ENCODE measurements around the gene TPPP.

The TPPP gene

DNA sequence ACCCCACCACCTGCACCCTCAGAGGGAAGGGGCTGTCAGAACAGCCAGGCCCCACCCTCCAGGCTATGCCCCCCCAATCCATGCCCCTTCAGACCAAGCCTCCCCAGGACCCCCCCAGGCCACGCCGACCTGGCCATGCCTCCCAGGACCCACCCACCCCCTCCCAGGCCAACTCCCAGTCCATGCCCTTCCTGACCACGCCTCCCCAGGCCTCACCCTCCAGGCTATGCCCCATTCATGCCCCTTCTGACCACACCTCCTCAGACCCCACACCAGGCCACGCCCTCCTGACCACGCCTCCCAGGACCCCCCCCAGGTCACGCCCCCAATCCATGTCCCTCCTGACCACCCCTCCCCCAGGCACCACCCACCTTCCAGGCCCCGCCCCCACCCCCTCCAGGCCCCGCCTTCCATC is 27.6 kb downstream of the TPPP start:
- DNase-seq (ENCODE audit: low read depth in 2 of 2), result no peak

GRCh38 chr5:664994-665360 is 28.2 kb downstream of the TPPP start:
- no peak for DNase-seq (ENCODE audit: low read depth in 2 of 2)

- DNase-seq (ENCODE audit: low read depth in 2 of 2), result no peak
These were observed 28.7 kb downstream of the TPPP start for GRCh38 chr5:664343-664993.

GRCh38 chr5:663436-664342 is 29.5 kb downstream of the TPPP start:
- no peak for DNase-seq (ENCODE audit: low read depth in 2 of 2)

DNA sequence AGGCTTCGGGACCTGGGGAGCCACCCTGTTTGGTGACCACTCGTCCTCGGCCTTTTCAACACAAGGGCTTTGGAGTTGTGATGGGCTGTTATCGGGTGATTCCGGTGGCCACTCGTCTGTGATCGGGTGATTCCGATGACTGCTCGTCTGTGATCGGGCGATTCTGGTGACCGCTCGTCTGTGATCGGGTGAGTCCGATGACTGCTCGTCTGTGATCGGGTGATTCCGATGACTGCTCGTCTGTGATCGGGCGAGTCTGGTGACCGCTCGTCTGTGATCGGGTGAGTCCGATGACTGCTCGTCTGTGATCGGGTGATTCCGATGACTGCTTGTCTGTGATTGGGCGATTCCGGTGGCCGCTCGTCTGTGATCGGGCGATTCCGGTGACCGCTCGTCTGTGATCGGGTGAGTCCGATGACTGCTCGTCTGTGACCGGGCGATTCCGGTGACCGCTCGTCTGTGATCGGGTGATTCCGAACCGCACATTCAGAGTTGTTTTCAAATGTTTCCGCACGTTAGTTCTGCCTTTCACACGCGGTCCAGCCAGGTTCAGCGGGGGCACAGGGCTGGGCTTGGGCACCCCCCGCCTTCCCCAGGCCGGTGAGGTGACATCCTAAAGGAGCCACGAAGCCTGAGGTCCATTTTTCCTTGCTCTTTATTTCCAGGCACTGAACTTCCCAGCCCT is 30.3 kb downstream of the TPPP start:
- DNase-seq (ENCODE audit: low read depth in 2 of 2), result no peak

DNA sequence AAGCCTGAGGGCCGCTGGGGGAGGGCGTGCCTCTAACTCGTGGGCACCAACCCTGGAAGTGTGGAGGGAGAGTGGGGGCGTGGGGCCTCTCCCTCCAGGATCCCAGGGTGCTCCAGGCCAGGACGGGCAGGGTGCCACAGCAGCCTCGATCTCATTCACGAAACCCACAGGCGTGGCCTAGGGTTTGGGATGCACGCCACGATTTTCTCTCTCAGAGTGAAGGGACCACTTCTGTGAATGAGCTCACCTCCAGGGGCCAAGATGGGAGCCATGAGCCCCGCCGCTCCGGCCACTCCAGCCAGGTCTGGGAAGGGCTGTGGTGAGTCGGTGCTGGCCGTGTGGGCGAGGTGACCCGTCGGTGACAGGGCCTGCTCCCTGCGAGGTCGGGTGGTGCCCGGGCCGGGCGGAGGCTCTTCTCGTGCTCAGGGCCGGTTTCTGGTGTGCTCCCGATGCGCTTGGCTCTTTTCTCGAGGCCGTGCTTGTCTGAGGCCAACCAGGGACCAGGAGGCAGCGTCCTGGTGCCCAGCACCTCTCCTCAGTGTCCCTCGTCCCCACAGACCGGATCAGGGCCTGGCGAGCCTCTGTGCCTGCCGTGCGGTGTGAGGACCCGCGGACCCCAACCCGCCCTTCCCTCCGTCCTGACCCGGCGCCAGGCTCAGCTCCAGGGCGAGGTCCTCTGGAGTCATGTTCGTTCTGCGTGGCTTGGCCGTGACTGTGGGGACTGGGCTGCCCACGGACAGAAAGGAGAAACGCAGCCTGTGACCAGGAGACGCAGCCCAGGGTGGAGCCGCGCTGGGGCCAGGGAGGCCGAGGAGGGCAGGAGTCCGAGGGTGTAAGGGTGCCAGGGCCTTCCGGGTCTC is 31.0 kb downstream of the TPPP start:
- no peak for DNase-seq (ENCODE audit: low read depth in 2 of 2)

- DNase-seq (ENCODE audit: low read depth in 2 of 2), result no peak
These were observed 32.6 kb downstream of the TPPP start for GRCh38 chr5:660491-661030.

GRCh38 chr5:659496-660263 is 33.5 kb downstream of the TPPP start:
- no peak for DNase-seq (ENCODE audit: low read depth in 2 of 2)

DNA sequence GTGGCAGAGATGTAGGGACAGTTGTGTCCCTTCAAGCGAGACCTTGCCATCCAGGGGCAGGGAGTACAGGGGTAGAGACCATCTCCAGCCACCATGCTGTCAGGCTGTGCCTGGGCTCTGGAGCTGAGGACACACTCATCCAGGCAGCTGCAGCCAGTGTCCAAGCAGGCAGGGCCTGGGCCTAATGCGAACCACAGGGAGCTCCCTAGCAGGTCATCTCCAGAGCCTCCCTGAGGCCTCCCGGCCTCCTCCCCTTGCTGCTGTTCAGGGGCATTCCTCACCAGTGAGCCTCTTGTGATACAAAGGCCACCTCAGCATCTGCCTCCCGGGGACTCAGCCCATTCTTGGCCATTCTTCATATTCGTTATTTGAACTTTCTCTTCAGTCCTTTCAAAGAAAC is 35.0 kb downstream of the TPPP start:
- DNase-seq (ENCODE audit: low read depth in 2 of 2), result no peak

DNA sequence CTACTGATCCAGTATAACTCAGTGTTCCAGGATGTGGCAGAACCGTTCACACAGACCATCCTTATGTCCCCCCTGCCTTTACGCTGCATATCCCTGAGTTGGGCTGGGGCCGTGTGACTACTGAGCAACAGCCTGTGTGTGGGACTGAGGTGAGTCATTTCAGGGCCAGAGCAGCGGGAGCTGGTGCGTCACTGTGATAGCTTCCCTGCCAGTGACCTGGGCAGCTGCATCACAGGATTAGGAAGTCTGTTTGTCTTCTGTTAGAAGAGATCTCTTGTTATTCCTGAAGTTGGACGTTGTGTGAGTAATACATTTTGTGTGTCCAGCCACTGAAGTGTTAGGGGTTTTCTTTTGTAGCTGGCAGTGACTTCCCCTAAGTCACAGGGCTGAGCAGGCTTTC is 35.6 kb downstream of the TPPP start:
- DNase-seq (ENCODE audit: low read depth in 2 of 2), result no peak

- no peak for DNase-seq (ENCODE audit: low read depth in 2 of 2)
These were observed 37.7 kb downstream of the TPPP start for GRCh38 chr5:655406-655805.

GRCh38 chr5:654071-654778 is 38.9 kb downstream of the TPPP start:
- DNase-seq (ENCODE audit: low read depth in 2 of 2), result no peak

DNA sequence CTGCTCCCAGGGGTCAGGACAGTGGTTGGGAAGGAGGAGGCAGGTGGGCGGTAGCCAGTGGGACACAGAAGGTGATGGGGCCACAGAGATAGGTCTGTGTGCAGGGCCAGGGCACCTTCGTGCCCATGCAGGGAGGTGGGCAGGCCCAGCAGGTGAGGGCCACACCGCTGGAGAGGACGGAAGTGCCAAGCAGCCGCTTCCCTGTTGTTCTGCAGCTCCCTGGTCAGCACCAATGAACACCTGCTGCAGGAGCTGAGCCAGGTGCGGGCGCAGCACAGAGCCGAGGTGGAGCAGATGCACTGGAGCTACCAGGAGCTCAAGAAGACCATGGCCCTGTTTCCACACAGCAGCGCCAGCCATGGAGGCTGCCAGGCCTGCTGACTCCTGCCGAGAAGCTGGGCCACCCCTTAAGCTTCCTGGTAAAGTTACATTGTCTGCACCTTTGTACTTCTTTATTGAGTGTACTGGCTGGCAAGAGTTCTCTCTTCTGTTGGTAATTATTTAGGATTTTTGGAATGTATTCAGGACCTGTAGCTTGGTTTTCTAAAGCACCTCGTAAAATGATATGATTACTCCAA is 40.3 kb downstream of the TPPP start:
- no peak for DNase-seq (ENCODE audit: low read depth in 2 of 2)

DNA sequence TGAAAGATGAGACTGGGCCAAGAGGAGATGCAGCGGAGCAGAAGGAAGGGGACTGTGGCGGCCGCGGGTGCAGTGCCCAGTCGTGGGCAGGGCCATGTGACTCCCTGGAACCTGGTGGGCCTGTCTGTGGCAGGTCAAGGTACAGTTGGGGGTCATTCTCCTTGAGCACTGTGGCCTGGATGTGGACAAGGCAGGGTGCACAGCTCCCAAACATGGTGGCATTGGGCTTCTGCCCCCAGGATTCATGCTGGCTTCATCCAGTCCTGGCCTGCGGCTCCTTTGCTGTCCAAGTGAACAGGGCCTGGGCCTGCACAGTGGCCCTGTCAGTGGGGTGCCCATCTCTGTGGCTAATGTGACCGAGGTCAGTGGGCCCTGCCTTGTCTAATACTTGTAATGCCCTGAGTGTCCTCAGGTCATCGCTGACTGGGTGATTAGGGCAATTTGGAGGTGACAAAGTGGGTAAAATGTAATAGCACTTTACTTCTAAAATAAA is 41.1 kb downstream of the TPPP start:
- DNase-seq (ENCODE audit: low read depth in 2 of 2), result no peak

GRCh38 chr5:651296-652022 is 41.7 kb downstream of the TPPP start:
- DNase-seq (ENCODE audit: low read depth in 2 of 2), result no peak

DNA sequence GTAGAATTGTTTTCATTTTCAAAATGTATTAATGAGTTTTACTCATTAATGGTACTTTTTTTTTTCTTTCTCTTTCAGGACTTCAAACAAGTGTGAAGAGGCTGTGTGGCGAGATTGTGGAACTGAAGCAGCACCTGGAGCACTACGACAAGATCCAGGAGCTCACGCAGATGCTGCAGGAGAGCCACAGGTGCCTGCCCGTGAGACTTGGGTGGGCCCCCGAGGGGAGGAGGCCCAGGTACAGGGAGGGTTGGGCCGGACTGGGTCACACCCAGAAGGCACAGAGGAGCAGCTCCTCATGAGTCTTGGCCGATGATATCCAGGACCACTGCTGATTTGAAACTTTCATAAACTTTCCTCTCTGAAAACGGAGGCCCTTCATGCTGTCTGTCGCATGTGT is 45.4 kb downstream of the TPPP start:
- no peak for DNase-seq (ENCODE audit: low read depth in 2 of 2)

- no peak for DNase-seq (ENCODE audit: low read depth in 2 of 2)
These were observed 45.8 kb downstream of the TPPP start for GRCh38 chr5:647311-647710.

DNA sequence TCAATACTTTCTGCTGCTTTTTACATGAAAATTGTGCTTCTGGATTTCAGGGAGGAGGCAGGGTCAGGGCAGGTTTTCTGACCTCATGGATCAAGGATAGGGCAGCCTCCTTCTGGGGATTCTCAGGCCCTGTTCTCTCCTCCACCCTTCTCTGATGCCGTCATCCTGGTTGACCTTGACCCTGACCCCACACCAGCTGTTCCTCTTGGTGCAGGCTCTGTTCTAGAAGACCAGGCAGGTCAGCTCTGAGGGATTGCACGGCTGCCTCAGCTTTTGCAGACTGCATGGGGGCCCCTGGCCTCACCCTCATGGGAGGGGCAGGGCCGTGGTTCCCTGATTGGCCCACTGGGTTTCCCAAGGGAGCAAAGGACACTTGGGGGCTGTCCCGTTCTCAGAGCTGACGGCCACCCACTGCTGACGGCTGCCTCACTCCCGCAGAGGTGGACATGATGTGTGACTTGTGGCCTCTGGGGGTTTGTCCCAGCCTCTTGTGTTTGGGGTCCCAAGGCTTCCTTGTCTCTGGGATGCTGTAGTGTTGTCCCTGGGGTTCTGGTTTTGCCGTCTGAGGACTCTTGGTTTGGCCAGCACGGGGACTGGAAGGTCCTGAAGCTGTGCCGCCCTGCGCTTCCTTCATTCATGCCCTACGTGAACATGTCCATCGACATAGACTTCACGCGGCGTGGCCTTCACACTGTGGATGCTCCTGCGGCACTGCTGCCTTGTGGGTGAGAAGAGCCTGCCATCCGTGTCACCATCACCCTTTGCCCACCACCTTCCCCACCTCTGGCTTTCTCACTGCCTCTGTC is 46.6 kb downstream of the TPPP start:
- no peak for DNase-seq (ENCODE audit: low read depth in 2 of 2)

Data from stimulated activated CD8-positive, alpha-beta memory T cell treated with anti-CD3 and anti-CD28 coated beads, Interleukin-15, amount 100 ng/mL, for 4 hours (primary cell).